ENCODE results near the gene RASA1.

The RASA1 gene

DNA sequence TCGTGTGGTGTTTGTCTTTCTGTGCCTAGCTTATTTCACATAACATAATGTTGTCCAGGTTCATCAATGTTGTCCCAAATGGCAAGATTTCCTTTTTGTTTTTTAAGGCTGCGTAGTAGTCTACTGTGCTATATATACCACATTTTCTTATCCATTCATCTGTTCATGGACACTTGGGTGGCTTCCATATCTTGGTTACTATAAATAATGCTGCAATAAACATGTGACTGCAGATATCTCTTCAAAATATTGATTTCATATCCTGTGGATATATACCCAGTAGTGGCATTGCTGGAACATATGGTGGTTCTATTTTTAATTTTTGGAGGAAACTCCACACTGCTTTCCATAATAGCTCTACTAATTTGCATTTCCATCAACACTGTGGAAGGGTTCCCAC, 170.5 kb downstream of the RASA1 start:
- Histone ChIP-seq H3K36me3 (ENCODE audit: control insufficient read depth, insufficient read depth, low read length) (no peaks in the 10 kb centered on the region), H3K9me3 (ENCODE audit: control insufficient read depth, low read length) (no peaks in the 10 kb centered on the region), H3K4me3 (ENCODE audit: low read length) (no peak overlapping the region), H3K4me1 (ENCODE audit: control insufficient read depth, insufficient read depth, low read length) (no peaks in the 10 kb centered on the region), H3K27me3 (ENCODE audit: control insufficient read depth, insufficient read depth, low read length) (no peaks in the 10 kb centered on the region), H3K9ac (ENCODE audit: low read length) (no peak overlapping the region)
